ENCODE measurements around the gene ARRDC5. TPM values are rescaled to one million over a fixed set of nuclear protein-coding genes. Genes with fewer than 3 reads are reported as not detected.

Gene ARRDC5
- total and polyA plus RNA-seq, 2 of the 13 experiments (the other 11 are each of a cell fraction or from before 2014, with no cell fraction given) = not detected

- CTCF ChIA-PET (ENCODE audit: low intra/inter-chr PET ratio, low total read pairs) = interaction anchor here (3.4 kb wide), 1 partner anchor 38 kb away, joined by 37 read pairs; no protein-coding TSS in a partner anchor
- Histone ChIP-seq H3K9ac (ENCODE audit: insufficient read depth, low read depth, low read length) (no peak overlapping the region), H2AFZ (ENCODE audit: low read length) (no peak overlapping the region), H3K9me3 (ENCODE audit: low read length) (no peaks in the 10 kb centered on the region), H3K79me2 (ENCODE audit: insufficient read depth, low read length) (no peaks in the 10 kb centered on the region), H4K20me1 (ENCODE audit: insufficient read depth, low read length) (no peaks in the 10 kb centered on the region), H3K4me1 (ENCODE audit: insufficient read depth, low read length) (peaks cover 40% of the 10 kb centered on the region), H3K27ac (ENCODE audit: extremely low read length, insufficient read depth, low read length) (no peak overlapping the region), H3K4me2 (ENCODE audit: low read depth, low read length) (no peak overlapping the region), H3K27me3 (ENCODE audit: control insufficient read depth in 1 of 2, insufficient read depth in 2 of 2, low read length in 2 of 2) (peaks cover 0 to 2% of the 10 kb centered on the region in 2 experiments; a peak in 1 of 5 replicates), H3K36me3 (replicated peaks in 1 of 2; ENCODE audit: control insufficient read depth in 1 of 2, insufficient read depth in 2 of 2, low read length in 2 of 2) (no peaks in the 10 kb centered on the region), H3K4me3 (replicated peaks in 1 of 3; ENCODE audit: insufficient read depth in 1 of 3, low read depth in 2 of 3, low read length in 3 of 3) (no peak overlapping the region)
- TF ChIP-seq ZFP36 (IDR thresholded peaks at IDR 0.05; ENCODE audit: borderline replicate concordance, low read depth, low read length, partially characterized antibody) (peak; percentile 44), ZMYM3 (CRISPR knock-in tag; IDR thresholded peaks at IDR 0.05) (peak; percentile 71), THYN1 (CRISPR knock-in tag; IDR thresholded peaks at IDR 0.05; ENCODE audit: borderline replicate concordance, low read depth) (no peak)
- DNase-seq (ENCODE audit: low spot score) = no peak
- BruUV-seq (replicated peaks) = no TSS peak
- POLR2A ChIA-PET = no interaction called here
- no peak for FAIRE-seq
- ATAC-seq = no peak
- in situ Hi-C loops (cut with HindIII; ENCODE audit: extremely low pct_ligation_motif_present, low pct_unique_long_range_greater_than_20kb) = loop anchor here (5.0 to 10.0 kb wide), 2 partner anchors 38 to 161 kb away; no protein-coding TSS in a partner anchor
- WGBS (ENCODE audit: low lambda C conversion rate) = 63% methylated on average over 3 of the region's 3 CpGs
- intact Hi-C loops (cut with micrococcal nuclease; ENCODE audit: unreplicated experiment) = no loop called here
Observed at GRCh38 chr19:4873930-4874329, 28.8 kb downstream of the ARRDC5 start.

- Histone ChIP-seq H3K9ac (ENCODE audit: insufficient read depth, low read depth, low read length) (no peak overlapping the region), H3K4me3 (replicated peaks in 1 of 3; ENCODE audit: insufficient read depth in 1 of 3, low read depth in 2 of 3, low read length in 3 of 3) (no peak overlapping the region), H3K79me2 (ENCODE audit: insufficient read depth, low read length) (peaks cover 6% of the 10 kb centered on the region), H3K27me3 (ENCODE audit: control insufficient read depth in 1 of 2, insufficient read depth in 2 of 2, low read length in 2 of 2) (no peaks in the 10 kb centered on the region; a peak in 1 of 5 replicates), H3K4me1 (ENCODE audit: insufficient read depth, low read length) (peaks cover 46% of the 10 kb centered on the region), H3K4me2 (ENCODE audit: low read depth, low read length) (no peak overlapping the region), H3K9me3 (ENCODE audit: low read length) (no peaks in the 10 kb centered on the region), H3K27ac (ENCODE audit: extremely low read length, insufficient read depth, low read length) (no peak overlapping the region), H2AFZ (ENCODE audit: low read length) (no peak overlapping the region), H3K36me3 (replicated peaks in 1 of 2; ENCODE audit: control insufficient read depth in 1 of 2, insufficient read depth in 2 of 2, low read length in 2 of 2) (no peaks in the 10 kb centered on the region), H4K20me1 (ENCODE audit: insufficient read depth, low read length) (0 out of 2 replicates have a peak, but pooled peaks cover 2% of the 10 kb centered on the region)
- DNase-seq (ENCODE audit: low spot score) (no peak), ATAC-seq (no peak), FAIRE-seq (no peak)
- in situ Hi-C loops (cut with HindIII; ENCODE audit: extremely low pct_ligation_motif_present, low pct_unique_long_range_greater_than_20kb) = loop anchor here (5.0 to 10.0 kb wide), 2 partner anchors 41 to 163 kb away; no protein-coding TSS in a partner anchor
- ChIA-PET CTCF (ENCODE audit: low intra/inter-chr PET ratio, low total read pairs) (interaction anchor here (3.4 kb wide), 1 partner anchor 40 kb away, joined by 37 read pairs; no protein-coding TSS in a partner anchor), POLR2A (interaction anchor here (1.5 to 1.7 kb wide), 2 partner anchors 40 to 61 kb away, joined by 5 to 9 read pairs; no protein-coding TSS in a partner anchor)
- TF ChIP-seq ZNF768 (CRISPR knock-in tag; IDR thresholded peaks at IDR 0.05) (peak; percentile 91), TBX2 (CRISPR knock-in tag; IDR thresholded peaks at IDR 0.05; ENCODE audit: borderline replicate concordance) (no peak)
- intact Hi-C loops (cut with micrococcal nuclease; ENCODE audit: unreplicated experiment) = loop anchor here (1.0 kb wide), 4 partner anchors 20 to 160 kb away; no protein-coding TSS in a partner anchor
- WGBS (ENCODE audit: low lambda C conversion rate) = 76% methylated on average over 6 of the region's 6 CpGs
- BruUV-seq (replicated peaks) = no TSS peak
Observed at GRCh38 chr19:4871711-4872110, 31.0 kb downstream of the ARRDC5 start.
